Measurements from ENCODE around the gene MYBPC3.

The MYBPC3 gene

DNA sequence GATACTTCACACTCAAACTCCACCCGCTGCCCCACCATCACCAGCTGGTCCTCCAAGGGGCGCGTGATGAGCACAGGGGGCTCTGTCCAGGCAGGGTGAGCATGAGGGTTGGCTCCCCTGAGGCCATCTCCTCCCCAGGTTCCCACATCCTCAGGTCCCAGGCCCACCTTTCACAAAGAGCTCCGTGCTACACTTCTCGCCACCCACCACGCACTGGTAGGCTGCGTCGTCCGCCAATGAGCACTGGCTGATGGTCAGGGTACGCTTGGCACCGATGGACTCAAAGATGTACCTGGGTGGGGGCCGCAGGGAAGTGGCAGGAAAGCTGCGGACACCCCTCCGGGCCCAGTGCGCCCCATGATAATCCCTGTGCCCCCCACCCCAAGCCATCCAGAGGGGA lies 9.6 kb downstream of the MYBPC3 start:
- Histone ChIP-seq H2BK15ac (ENCODE audit: low read depth, poor library complexity, severe bottlenecking) (peak overlapping the region; percentile 17), H3K23ac (ENCODE audit: low read length in 2 of 2) (no peak overlapping the region), H4K91ac (ENCODE audit: low read length) (no peak overlapping the region), H3K4ac (ENCODE audit: low read depth in 1 of 2, low read length in 2 of 2) (no peak overlapping the region), H3K79me1 (replicated peaks; ENCODE audit: low read length, poor library complexity, severe bottlenecking) (no peaks in the 10 kb centered on the region), H3K4me1 (ENCODE audit: control insufficient read depth, insufficient read depth, low read depth, low read length) (peaks cover 2% of the 10 kb centered on the region), H3K27ac (ENCODE audit: low read length, poor library complexity, severe bottlenecking) (no peak overlapping the region), H3K18ac (ENCODE audit: low read depth in 1 of 2, low read length in 2 of 2) (no peak overlapping the region), H2BK5ac (ENCODE audit: low read depth, low read length, poor library complexity, severe bottlenecking) (no peak overlapping the region), H2BK12ac (ENCODE audit: low read length in 2 of 2) (no peak overlapping the region), H3K4me2 (ENCODE audit: low read length, poor library complexity, severe bottlenecking) (no peak overlapping the region), H4K8ac (ENCODE audit: low read length) (no peak overlapping the region), H3K36me3 (ENCODE audit: control insufficient read depth in 1 of 2, insufficient read depth in 2 of 2, low read depth in 1 of 2, low read length in 2 of 2) (no peaks in the 10 kb centered on the region), H3K27me3 (ENCODE audit: control insufficient read depth in 1 of 2, insufficient read depth in 1 of 2, low read length in 2 of 2) (peaks cover 19 to 44% of the 10 kb centered on the region in 2 experiments), H3K9ac (ENCODE audit: low read length) (no peak overlapping the region), H3K14ac (ENCODE audit: low read length in 2 of 2) (no peak overlapping the region), H3K9me3 (ENCODE audit: control insufficient read depth, low read length) (no peaks in the 10 kb centered on the region), H2AK5ac (ENCODE audit: low read length, severe bottlenecking) (no peak overlapping the region), H2BK120ac (ENCODE audit: low read depth, low read length) (no peak overlapping the region), H3K4me3 (ENCODE audit: insufficient read depth in 1 of 2, low read depth in 1 of 2, low read length in 2 of 2) (no peak overlapping the region), H2AFZ (ENCODE audit: low read depth, low read length) (no peak overlapping the region)
- DNase-seq: no peak
- WGBS: 97% methylated on average over 15 of the region's 15 CpGs

DNA sequence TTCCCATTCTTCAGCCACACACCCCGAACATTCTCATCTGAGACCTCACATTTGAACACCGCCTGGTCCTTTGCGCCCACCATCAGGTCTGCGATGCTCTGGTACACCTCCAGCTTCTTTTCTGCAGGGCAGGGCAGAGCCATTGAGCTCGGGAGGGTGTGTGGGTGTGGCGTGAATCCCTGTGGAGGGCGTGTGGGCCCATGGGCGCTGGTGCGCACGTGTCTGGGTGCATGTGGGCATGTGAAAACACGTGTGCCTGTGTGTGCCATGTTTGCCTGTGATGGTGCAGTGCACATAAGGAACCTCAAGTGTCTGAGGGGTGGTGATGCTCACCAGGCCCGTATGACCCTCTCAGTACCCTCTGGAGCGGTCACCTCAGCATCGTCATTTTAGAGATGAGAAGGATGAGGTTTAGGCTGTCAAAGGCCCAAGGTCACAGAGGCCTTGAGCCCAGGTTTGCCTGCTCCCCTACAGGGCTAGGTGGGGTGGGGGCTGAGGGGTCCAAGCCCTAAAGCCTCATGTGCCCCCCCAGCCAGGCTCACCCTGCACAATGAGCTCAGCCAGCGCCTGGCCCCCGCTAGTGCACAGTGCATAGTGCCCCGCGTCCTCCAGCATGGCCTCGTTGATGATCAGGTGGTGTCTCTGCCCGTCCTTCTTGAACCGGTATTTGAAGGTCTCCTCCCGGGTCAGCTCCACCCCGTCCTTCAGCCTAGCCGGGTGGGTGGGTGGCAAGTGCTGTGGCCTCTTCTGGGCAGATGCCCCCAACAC lies 10.3 kb downstream of the MYBPC3 start:
- no peaks in the 10 kb centered on the region for H3K9me3 ChIP-seq (ENCODE audit: control insufficient read depth, low read length)
- H4K91ac ChIP-seq (ENCODE audit: low read length): no peak overlapping the region
- H3K4me2 ChIP-seq (ENCODE audit: low read length, poor library complexity, severe bottlenecking): no peak overlapping the region
- H3K9ac ChIP-seq (ENCODE audit: low read length): no peak overlapping the region
- peaks cover 2% of the 10 kb centered on the region for H3K4me1 ChIP-seq (ENCODE audit: control insufficient read depth, insufficient read depth, low read depth, low read length)
- H4K8ac ChIP-seq (ENCODE audit: low read length): no peak overlapping the region
- H2BK12ac ChIP-seq (ENCODE audit: low read length in 2 of 2): no peak overlapping the region
- H3K79me1 ChIP-seq (replicated peaks; ENCODE audit: low read length, poor library complexity, severe bottlenecking): no peaks in the 10 kb centered on the region
- H3K36me3 ChIP-seq (ENCODE audit: control insufficient read depth in 1 of 2, insufficient read depth in 2 of 2, low read depth in 1 of 2, low read length in 2 of 2): no peaks in the 10 kb centered on the region
- H2AK5ac ChIP-seq (ENCODE audit: low read length, severe bottlenecking): no peak overlapping the region
- no peak overlapping the region for H3K18ac ChIP-seq (ENCODE audit: low read depth in 1 of 2, low read length in 2 of 2)
- H2BK5ac ChIP-seq (ENCODE audit: low read depth, low read length, poor library complexity, severe bottlenecking): no peak overlapping the region
- H3K23ac ChIP-seq (ENCODE audit: low read length in 2 of 2): no peak overlapping the region
- no peak overlapping the region for H2AFZ ChIP-seq (ENCODE audit: low read depth, low read length)
- H3K27me3 ChIP-seq (ENCODE audit: control insufficient read depth in 1 of 2, insufficient read depth in 1 of 2, low read length in 2 of 2): peaks cover 18 to 41% of the 10 kb centered on the region in 2 experiments
- DNase-seq: no peak
- no peak overlapping the region for H3K27ac ChIP-seq (ENCODE audit: low read length, poor library complexity, severe bottlenecking)
- no peak overlapping the region for H2BK15ac ChIP-seq (ENCODE audit: low read depth, poor library complexity, severe bottlenecking)
- H3K4me3 ChIP-seq (ENCODE audit: insufficient read depth in 1 of 2, low read depth in 1 of 2, low read length in 2 of 2): no peak overlapping the region
- no peak overlapping the region for H2BK120ac ChIP-seq (ENCODE audit: low read depth, low read length)
- H3K4ac ChIP-seq (ENCODE audit: low read depth in 1 of 2, low read length in 2 of 2): no peak overlapping the region
- WGBS: 90% methylated on average over 24 of the region's 24 CpGs
- peak overlapping the region in 1 of 2 experiments; percentile 9 for H3K14ac ChIP-seq (ENCODE audit: low read length in 2 of 2)

DNA sequence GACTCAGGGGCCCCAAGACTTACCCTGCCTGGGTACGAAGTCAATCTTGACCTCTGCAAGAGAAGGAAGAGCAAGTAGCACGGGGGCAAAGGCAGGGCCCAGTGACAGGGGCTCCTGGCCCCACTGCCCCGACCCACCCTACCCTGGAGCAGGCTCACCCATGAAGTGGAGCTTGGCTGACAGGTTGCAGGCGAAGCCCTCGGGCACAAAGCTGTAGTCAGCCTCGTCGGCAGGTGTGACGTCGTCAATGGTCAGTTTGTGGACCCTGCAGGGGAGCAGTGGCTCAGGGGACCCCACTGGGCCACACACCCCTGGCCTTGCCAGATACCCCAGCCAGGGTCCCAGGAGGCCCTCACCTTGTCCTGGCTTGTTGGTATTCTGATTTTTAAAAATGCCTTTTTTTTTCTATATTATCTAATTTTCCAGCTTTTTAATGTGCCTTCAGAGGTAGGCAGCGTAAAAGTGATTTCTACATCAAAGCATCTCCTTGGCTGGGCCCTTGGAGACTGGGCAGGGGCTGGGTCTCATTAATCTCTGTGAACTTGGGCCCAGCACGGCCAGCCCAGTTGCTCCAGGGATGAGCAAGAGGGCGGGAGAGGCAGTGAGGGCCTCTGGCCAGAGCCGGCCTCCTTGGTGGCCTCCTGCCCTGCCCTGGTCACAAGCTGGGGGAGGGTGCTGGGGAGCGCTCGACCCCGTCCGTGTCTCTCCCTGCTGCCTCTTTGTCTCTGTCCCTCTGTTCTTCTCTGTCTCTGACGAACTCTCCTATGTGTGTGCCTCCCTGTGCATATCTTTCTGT lies 11.3 kb downstream of the MYBPC3 start:
- Histone ChIP-seq H3K79me1 (replicated peaks; ENCODE audit: low read length, poor library complexity, severe bottlenecking) (no peaks in the 10 kb centered on the region), H2BK15ac (ENCODE audit: low read depth, poor library complexity, severe bottlenecking) (no peak overlapping the region), H3K9ac (ENCODE audit: low read length) (no peak overlapping the region), H3K27me3 (ENCODE audit: control insufficient read depth in 1 of 2, insufficient read depth in 1 of 2, low read length in 2 of 2) (peaks cover 8 to 38% of the 10 kb centered on the region in 2 experiments), H3K9me3 (ENCODE audit: control insufficient read depth, low read length) (no peaks in the 10 kb centered on the region), H3K27ac (ENCODE audit: low read length, poor library complexity, severe bottlenecking) (no peak overlapping the region), H3K36me3 (ENCODE audit: control insufficient read depth in 1 of 2, insufficient read depth in 2 of 2, low read depth in 1 of 2, low read length in 2 of 2) (no peaks in the 10 kb centered on the region), H3K14ac (ENCODE audit: low read length in 2 of 2) (no peak overlapping the region), H2AFZ (ENCODE audit: low read depth, low read length) (no peak overlapping the region), H3K23ac (ENCODE audit: low read length in 2 of 2) (no peak overlapping the region), H2BK120ac (ENCODE audit: low read depth, low read length) (no peak overlapping the region), H3K4me3 (ENCODE audit: insufficient read depth in 1 of 2, low read depth in 1 of 2, low read length in 2 of 2) (no peak overlapping the region), H3K4me2 (ENCODE audit: low read length, poor library complexity, severe bottlenecking) (no peak overlapping the region), H3K4me1 (ENCODE audit: control insufficient read depth, insufficient read depth, low read depth, low read length) (peaks cover 2% of the 10 kb centered on the region), H2BK5ac (ENCODE audit: low read depth, low read length, poor library complexity, severe bottlenecking) (no peak overlapping the region), H2BK12ac (ENCODE audit: low read length in 2 of 2) (no peak overlapping the region), H4K91ac (ENCODE audit: low read length) (no peak overlapping the region), H3K4ac (ENCODE audit: low read depth in 1 of 2, low read length in 2 of 2) (no peak overlapping the region), H2AK5ac (ENCODE audit: low read length, severe bottlenecking) (no peak overlapping the region), H3K18ac (ENCODE audit: low read depth in 1 of 2, low read length in 2 of 2) (no peak overlapping the region), H4K8ac (ENCODE audit: low read length) (no peak overlapping the region)
- WGBS: 67% methylated on average over 14 of the region's 18 CpGs
- DNase-seq: no peak

DNA sequence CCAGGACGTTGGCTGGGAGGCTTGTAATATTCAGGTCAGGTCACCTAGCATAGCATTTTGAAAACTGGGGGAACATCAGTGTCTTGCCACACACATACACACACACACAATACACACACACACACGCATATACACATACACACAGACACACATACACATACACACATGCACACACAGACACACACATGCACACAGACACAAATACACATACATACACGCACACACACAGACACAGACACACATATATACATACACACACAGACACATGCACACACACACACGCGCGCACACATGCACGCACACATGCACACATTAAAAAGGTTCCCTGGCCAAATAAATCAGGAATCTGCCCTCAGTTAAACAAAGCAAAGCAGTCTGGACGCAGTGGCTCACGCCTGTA lies 12.5 kb downstream of the MYBPC3 start:
- Histone ChIP-seq H3K23ac (ENCODE audit: low read length in 2 of 2) (no peak overlapping the region), H2BK15ac (ENCODE audit: low read depth, poor library complexity, severe bottlenecking) (no peak overlapping the region), H4K8ac (ENCODE audit: low read length) (no peak overlapping the region), H2BK12ac (ENCODE audit: low read length in 2 of 2) (no peak overlapping the region), H2AFZ (ENCODE audit: low read depth, low read length) (no peak overlapping the region), H3K4me1 (ENCODE audit: control insufficient read depth, insufficient read depth, low read depth, low read length) (peaks cover 2% of the 10 kb centered on the region), H3K4me3 (ENCODE audit: insufficient read depth in 1 of 2, low read depth in 1 of 2, low read length in 2 of 2) (no peak overlapping the region), H3K79me1 (replicated peaks; ENCODE audit: low read length, poor library complexity, severe bottlenecking) (no peaks in the 10 kb centered on the region), H2BK5ac (ENCODE audit: low read depth, low read length, poor library complexity, severe bottlenecking) (no peak overlapping the region), H3K9ac (ENCODE audit: low read length) (no peak overlapping the region), H3K18ac (ENCODE audit: low read depth in 1 of 2, low read length in 2 of 2) (no peak overlapping the region), H2BK120ac (ENCODE audit: low read depth, low read length) (no peak overlapping the region), H3K4me2 (ENCODE audit: low read length, poor library complexity, severe bottlenecking) (no peak overlapping the region), H3K14ac (ENCODE audit: low read length in 2 of 2) (peak overlapping the region in 1 of 2 experiments; percentile 56), H3K27me3 (ENCODE audit: control insufficient read depth in 1 of 2, insufficient read depth in 1 of 2, low read length in 2 of 2) (peaks cover 4 to 29% of the 10 kb centered on the region in 2 experiments), H2AK5ac (ENCODE audit: low read length, severe bottlenecking) (no peak overlapping the region), H3K4ac (ENCODE audit: low read depth in 1 of 2, low read length in 2 of 2) (no peak overlapping the region), H3K36me3 (ENCODE audit: control insufficient read depth in 1 of 2, insufficient read depth in 2 of 2, low read depth in 1 of 2, low read length in 2 of 2) (no peaks in the 10 kb centered on the region), H3K9me3 (ENCODE audit: control insufficient read depth, low read length) (no peaks in the 10 kb centered on the region), H3K27ac (ENCODE audit: low read length, poor library complexity, severe bottlenecking) (no peak overlapping the region), H4K91ac (ENCODE audit: low read length) (no peak overlapping the region)
- WGBS: 88% methylated on average over 9 of the region's 9 CpGs
- DNase-seq: no peak
